ENCODE data around the gene ATP8A2.
A peak's percentile ranks its signal among the peaks of the same experiment; 100 is the strongest.

The ATP8A2 gene

DNA sequence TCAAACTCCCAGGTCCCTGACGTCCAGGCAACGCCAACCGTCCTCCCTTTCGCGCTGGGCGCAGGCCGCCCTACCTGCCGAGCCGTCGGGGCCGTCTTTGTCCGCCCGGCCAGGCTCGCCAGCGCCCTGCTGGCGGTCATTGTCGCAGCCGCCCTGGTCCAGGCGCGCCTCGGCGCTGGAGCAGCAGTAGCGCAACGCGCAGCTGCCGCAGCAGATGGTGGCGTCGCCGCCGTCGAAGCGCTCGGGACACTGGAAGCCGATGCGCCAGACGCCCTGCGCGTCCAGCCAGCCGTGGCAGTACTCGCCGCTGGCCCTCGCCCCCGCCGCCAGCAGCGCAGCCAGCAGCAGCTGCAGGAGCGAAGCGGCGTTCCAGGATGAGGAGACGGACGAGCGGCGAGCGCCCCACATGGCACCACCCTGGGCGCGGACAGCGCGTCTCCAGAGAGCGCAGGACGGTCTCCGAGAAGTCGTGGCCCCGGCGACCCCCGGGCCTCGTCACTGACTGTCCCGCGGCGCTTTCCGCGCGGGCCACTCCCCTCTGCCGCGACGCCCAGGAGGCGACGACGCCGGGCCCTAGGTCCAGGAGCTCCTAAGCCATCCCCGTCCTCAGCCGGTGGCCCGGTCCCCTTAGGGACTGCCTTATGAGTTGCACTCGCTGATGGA is 678.9 kb downstream of the ATP8A2 start:
- TF ChIP-seq, protein P1, sequence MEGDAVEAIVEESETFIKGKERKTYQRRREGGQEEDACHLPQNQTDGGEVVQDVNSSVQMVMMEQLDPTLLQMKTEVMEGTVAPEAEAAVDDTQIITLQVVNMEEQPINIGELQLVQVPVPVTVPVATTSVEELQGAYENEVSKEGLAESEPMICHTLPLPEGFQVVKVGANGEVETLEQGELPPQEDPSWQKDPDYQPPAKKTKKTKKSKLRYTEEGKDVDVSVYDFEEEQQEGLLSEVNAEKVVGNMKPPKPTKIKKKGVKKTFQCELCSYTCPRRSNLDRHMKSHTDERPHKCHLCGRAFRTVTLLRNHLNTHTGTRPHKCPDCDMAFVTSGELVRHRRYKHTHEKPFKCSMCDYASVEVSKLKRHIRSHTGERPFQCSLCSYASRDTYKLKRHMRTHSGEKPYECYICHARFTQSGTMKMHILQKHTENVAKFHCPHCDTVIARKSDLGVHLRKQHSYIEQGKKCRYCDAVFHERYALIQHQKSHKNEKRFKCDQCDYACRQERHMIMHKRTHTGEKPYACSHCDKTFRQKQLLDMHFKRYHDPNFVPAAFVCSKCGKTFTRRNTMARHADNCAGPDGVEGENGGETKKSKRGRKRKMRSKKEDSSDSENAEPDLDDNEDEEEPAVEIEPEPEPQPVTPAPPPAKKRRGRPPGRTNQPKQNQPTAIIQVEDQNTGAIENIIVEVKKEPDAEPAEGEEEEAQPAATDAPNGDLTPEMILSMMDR (IDR thresholded peaks at IDR 0.05), result no peak
- Mint-ChIP-seq H3K9me3 (no peaks in the 10 kb centered on the region), H3K36me3 (ENCODE audit: low read depth) (peaks cover 35% of the 10 kb centered on the region), H3K27me3 (ENCODE audit: low read depth, poor library complexity) (peaks cover 51% of the 10 kb centered on the region), H3K27ac (no peak overlapping the region), H3K4me1 (peaks cover 30% of the 10 kb centered on the region), H3K4me3 (peak overlapping the region; percentile 98)
- peak; percentile 77 for DNase-seq

DNA sequence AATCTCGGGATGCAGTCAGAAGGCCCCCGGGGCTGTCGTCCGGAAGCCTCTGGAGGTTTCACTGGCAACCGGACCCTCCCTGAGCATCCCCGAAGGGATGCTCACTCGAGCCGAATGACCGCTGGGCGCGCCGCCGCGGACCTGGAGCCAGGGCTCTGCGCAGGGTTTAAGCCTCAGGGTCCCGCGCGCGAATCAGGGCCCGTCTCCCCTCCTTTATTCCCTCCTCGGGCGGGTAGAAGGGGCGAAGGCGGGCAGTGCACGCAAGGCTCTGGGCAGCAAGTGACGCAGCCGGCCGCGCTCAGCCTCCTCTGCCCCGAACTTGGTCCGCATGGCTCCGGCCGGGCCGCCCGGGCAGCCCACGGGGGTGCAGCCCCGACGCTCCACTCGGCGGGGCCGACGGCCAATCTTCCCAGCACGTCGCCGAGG is 679.5 kb downstream of the ATP8A2 start:
- H3K27me3 Mint-ChIP-seq (ENCODE audit: low read depth, poor library complexity), result peaks cover 53% of the 10 kb centered on the region
- H3K4me1 Mint-ChIP-seq, result peaks cover 30% of the 10 kb centered on the region
- H3K36me3 Mint-ChIP-seq (ENCODE audit: low read depth), result peaks cover 29% of the 10 kb centered on the region
- H3K27ac Mint-ChIP-seq, result no peak overlapping the region
- H3K9me3 Mint-ChIP-seq, result no peaks in the 10 kb centered on the region
- DNase-seq, result peak; percentile 55
- H3K4me3 Mint-ChIP-seq, result peak overlapping the region; percentile 98
- TF ChIP-seq, protein P1 (IDR thresholded peaks at IDR 0.05), result no peak

DNA sequence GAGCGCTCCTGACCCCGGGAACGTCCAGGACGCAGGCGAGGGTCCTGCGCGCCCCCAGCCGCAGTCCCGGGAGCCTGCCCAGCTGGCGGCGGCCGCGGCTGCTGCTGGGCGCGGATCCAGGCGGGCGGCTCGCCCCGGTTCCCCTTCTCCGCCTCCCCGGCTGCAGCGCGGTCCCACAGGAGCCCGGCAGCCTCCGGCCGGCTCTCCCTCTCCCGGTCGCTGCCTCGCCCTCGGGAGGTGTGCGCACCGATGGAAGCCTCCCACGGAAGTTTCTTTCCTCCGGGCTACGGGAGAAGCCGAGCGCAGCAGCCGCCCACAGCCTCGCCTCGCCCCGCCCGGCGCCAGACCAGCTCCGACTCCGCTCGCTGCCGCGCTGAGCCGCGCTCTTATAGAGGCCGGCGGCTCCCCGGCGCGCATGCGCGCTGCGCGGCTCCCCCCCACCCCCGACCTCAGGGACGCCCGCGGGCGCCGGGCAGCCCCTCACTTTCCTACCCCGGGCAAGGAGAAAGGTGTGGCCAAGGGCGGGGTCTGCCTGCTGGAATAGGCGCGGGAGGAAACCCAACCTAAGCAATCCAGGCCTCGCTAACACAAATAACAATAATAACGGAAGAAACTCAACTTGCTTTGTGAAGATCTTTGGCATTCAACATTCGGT is 680.0 kb downstream of the ATP8A2 start, which contains the start of gene SHISA2:
TSS of gene SHISA2 (minus strand) at position 360 of the 655 bp plus-strand sequence. CDS start 1,041 bp downstream, outside the sequence.
- Mint-ChIP-seq H3K9me3 (no peaks in the 10 kb centered on the region), H3K4me1 (peaks cover 29% of the 10 kb centered on the region), H3K4me3 (peak within 1 kb of the TSS; percentile 98), H3K36me3 (ENCODE audit: low read depth) (peaks cover 24% of the 10 kb centered on the region), H3K27ac (no peak within 1 kb of the TSS), H3K27me3 (ENCODE audit: low read depth, poor library complexity) (peaks cover 58% of the 10 kb centered on the region)
- peak; percentile 69 for DNase-seq
- TF ChIP-seq, protein P1 (IDR thresholded peaks at IDR 0.05), result no peak

DNA sequence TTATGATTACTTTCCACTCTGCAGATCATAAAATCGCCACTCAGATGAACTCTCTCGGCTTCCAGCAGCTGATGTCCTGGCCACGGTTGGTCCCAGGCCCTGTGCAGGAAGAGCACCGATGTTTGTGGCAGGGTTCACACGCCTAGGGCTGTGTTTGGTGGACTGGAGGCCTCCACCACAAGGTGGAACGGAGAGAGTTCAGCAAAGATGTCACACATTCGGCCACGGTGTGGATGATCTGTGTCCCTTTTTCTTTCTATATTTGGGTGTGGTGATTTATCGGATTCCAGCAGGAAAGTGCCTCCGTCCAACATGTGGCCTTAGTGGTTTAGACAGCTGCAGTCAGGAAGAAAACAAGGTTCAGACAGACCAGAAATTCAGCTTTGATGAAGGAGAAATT is 680.6 kb downstream of the ATP8A2 start:
- Mint-ChIP-seq H3K4me3 (peak overlapping the region; percentile 76), H3K27me3 (ENCODE audit: low read depth, poor library complexity) (peaks cover 59% of the 10 kb centered on the region), H3K27ac (no peak overlapping the region), H3K4me1 (peaks cover 28% of the 10 kb centered on the region), H3K9me3 (no peaks in the 10 kb centered on the region), H3K36me3 (ENCODE audit: low read depth) (peaks cover 18% of the 10 kb centered on the region)
- no peak for DNase-seq
- TF ChIP-seq, protein P1 (IDR thresholded peaks at IDR 0.05), result no peak

DNA sequence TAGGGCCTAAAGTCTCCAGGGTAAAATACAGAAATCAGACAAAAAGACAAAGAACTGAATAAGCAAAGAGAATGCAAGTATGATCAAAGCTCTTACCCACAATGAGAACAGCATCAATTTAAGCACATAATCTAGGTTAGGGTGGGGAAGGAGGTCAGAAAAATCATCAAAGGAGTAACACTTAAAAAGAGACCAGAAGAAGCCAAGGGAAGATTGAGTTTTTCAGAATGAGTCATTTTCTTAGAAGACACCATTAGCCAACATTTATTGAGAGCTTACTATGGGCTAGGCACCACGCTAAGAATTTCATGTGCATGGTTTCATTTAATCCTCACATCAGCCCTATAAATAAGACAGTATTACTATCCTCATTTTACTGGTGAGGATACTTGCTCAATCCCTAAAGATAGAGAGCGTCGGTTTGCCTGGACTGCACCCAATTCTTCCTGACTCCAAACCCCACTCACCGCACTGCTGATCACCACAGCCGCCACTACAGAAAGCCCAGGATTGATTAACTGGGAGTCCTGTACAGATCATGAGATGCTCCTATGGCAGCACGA is 681.7 kb downstream of the ATP8A2 start:
- Mint-ChIP-seq H3K9me3 (no peaks in the 10 kb centered on the region), H3K4me3 (no peak overlapping the region), H3K36me3 (ENCODE audit: low read depth) (peaks cover 11% of the 10 kb centered on the region), H3K27me3 (ENCODE audit: low read depth, poor library complexity) (peaks cover 58% of the 10 kb centered on the region), H3K27ac (no peak overlapping the region), H3K4me1 (peaks cover 27% of the 10 kb centered on the region)
- no peak for DNase-seq
- TF ChIP-seq, protein P1 (IDR thresholded peaks at IDR 0.05), result no peak

All from nephron progenitor cell (in vitro differentiated cells).